Urinary bladder (tissue), 2 donors: ENCODE data around the gene WDR70. TPM values are rescaled to one million over a fixed set of nuclear protein-coding genes. Genes with fewer than 3 reads are reported as not detected.

Experiments used
- polyA plus RNA-seq: library from polyadenylated mRNA; stranded (reverse); fragments of 200-250 nt; gene quantifications from one replicate; pipeline ENCODE4 v1.2.3, GENCODE V29; 2013
- small RNA-seq: library from RNA; depleted of rRNA; stranded (forward); fragments of <200 nt; gene quantifications from one replicate; pipeline ENCODE3, GENCODE V24; 2014
- total RNA-seq: library from RNA; depleted of rRNA; stranded (reverse); fragments of >200 nt; gene quantifications from one replicate; pipeline ENCODE4 v1.2.3, GENCODE V29; 2014
- donor health status: healthy.

The WDR70 gene
- total and polyA plus RNA-seq, 2 donors = 19.3 to 48.3 TPM

Small RNA genes lying within 50 kb of the gene (small RNA-seq; reads per million reads assigned to genes)
- gene RNU6-1190P (not detected), gene RNU6-484P (not detected)

Other genes with a start within 250 kb of the WDR70 start
- 89.6 TPM for gene CPLANE1, start 129.9 kb upstream of the WDR70 start, total RNA-seq
- 5.3 TPM for gene CPLANE1, start 129.9 kb upstream of the WDR70 start, polyA plus RNA-seq
- 66.0 TPM for gene NUP155, start 8.2 kb upstream of the WDR70 start, total RNA-seq
- gene NUP155, start 8.2 kb upstream of the WDR70 start, polyA plus RNA-seq = 6.1 TPM